HepG2 (cell line): Measurements from ENCODE around the gene ETF1. TPM values are rescaled to one million over a fixed set of nuclear protein-coding genes. Genes with fewer than 3 reads are reported as not detected.
A peak's percentile ranks its signal among the peaks of the same experiment; 100 is the strongest.

Experiments used
- ATAC-seq: fragments of 200-7000 bp; cut with Tn5 transposase; 3 replicates; pipeline ENCODE4 v1.9.1; 2020; ENCODE audit warnings: mild to moderate bottlenecking, moderate library complexity
- BruUV-seq: library from RNA; stranded (reverse); fragments of 400-500 nt; replicated peaks from 2 replicates; lab custom pipeline; 2021; lab: Mats Ljungman, UMichigan
- CTCF ChIA-PET: fragments of 300-600 bp; formaldehyde crosslinking; extraction: SDS; loops from one replicate; lab custom pipeline; 2021; ENCODE audit warnings: low total read pairs, inconsistent platforms, low intra/inter-chr PET ratio; lab: Yijun Ruan, JAX
- POLR2A ChIA-PET: fragments of 350-600 bp; sonication (Branson Sonifier 250); formaldehyde crosslinking; loops from one replicate; lab custom pipeline; 2020; ENCODE audit warnings: antibody characterized with exemption, inconsistent platforms; lab: Yijun Ruan, JAX
- DNase-seq: peaks from one replicate; pipeline ENCODE4 v3.0.0-alpha.2; 2015; ENCODE audit warnings: low spot score
- FAIRE-seq: peaks from 3 replicates; lab custom pipeline; 2011; peaks lifted over from hg19 to GRCh38; lab: Jason Lieb, UNC
- H2AFZ ChIP-seq: one replicate; pipeline ENCODE4 v1.6.1; 2011; ENCODE audit warnings: low read length, inconsistent platforms
- H3K27ac ChIP-seq: fragments of 300-600 bp; 3 replicates; pipeline ENCODE4 v1.8.0; 2011; ENCODE audit warnings: mixed run types, mild to moderate bottlenecking, mixed read lengths, low read length, inconsistent platforms; ENCODE audit not compliant: insufficient read depth; ENCODE audit errors: extremely low read length
- H3K27me3 ChIP-seq, 2 experiments: fragments of 200-600 bp in 1 of 2; 2 replicates in 1 of 2; 3 replicates in 1 of 2; pipeline versions ENCODE4 v1.6.0 to v1.8.0; 2011; ENCODE audit warnings: low read length in 2 of 2, mild to moderate bottlenecking in 2 of 2, moderate library complexity in 2 of 2, inconsistent platforms in 1 of 2; ENCODE audit not compliant: insufficient read depth in 2 of 2, control insufficient read depth in 1 of 2
- H3K36me3 ChIP-seq, 2 experiments: fragments of 200-600 bp in 1 of 2; replicated peaks in 1 of 2; 2 replicates in 1 of 2; 3 replicates in 1 of 2; pipeline versions ENCODE4 v1.5.1 to v1.8.0; 2011; ENCODE audit warnings: low read length in 2 of 2, inconsistent platforms in 1 of 2; ENCODE audit not compliant: insufficient read depth in 2 of 2, control insufficient read depth in 1 of 2
- H3K4me1 ChIP-seq: 2 replicates; pipeline ENCODE4 v1.5.1; 2012; ENCODE audit warnings: low read length, inconsistent platforms; ENCODE audit not compliant: insufficient read depth
- H3K4me2 ChIP-seq: 2 replicates; pipeline ENCODE4 v1.6.0; 2011; ENCODE audit warnings: low read depth, low read length, inconsistent platforms
- H3K4me3 ChIP-seq, 3 experiments: fragments of 200-600 bp in 1 of 3; sonication (generic), shearing (Covaris generic) in 1 of 3; replicated peaks in 1 of 3; 2 replicates each; pipeline ENCODE4 v1.5.1; 2011 to 2016; ENCODE audit warnings: low read length in 3 of 3, inconsistent platforms in 2 of 3, low read depth in 2 of 3, mild to moderate bottlenecking in 2 of 3, control low read depth in 1 of 3, mixed read lengths in 1 of 3; ENCODE audit not compliant: insufficient read depth in 1 of 3
- H3K79me2 ChIP-seq: one replicate; pipeline ENCODE4 v1.6.1; 2011; ENCODE audit warnings: low read length, inconsistent platforms; ENCODE audit not compliant: insufficient read depth
- H3K9ac ChIP-seq: 2 replicates; pipeline ENCODE4 v1.6.0; 2011; ENCODE audit warnings: mild to moderate bottlenecking, low read depth, low read length, inconsistent platforms; ENCODE audit not compliant: insufficient read depth
- H3K9me3 ChIP-seq: 2 replicates; pipeline ENCODE4 v1.5.1; 2012; ENCODE audit warnings: mild to moderate bottlenecking, low read length
- H4K20me1 ChIP-seq: 2 replicates; pipeline ENCODE4 v1.6.0; 2011; ENCODE audit warnings: inconsistent platforms, mild to moderate bottlenecking, low read length, moderate library complexity; ENCODE audit not compliant: insufficient read depth
- BRD4 ChIP-seq: sonication (generic); formaldehyde crosslinking; IDR thresholded peaks from 2 replicates; pipeline ENCODE4 v1.4.0; 2020; ENCODE audit warnings: missing genetic modification reagents
- KMT2B ChIP-seq: IDR thresholded peaks from 2 replicates; pipeline ENCODE4 v1.6.1; 2016; ENCODE audit warnings: missing genetic modification reagents, missing compliant biosample characterization
- RBM22 ChIP-seq: fragments of 200-400 bp; formaldehyde crosslinking; optimal IDR thresholded peaks from 2 replicates; pipeline ENCODE3; 2017; ENCODE audit warnings: mild to moderate bottlenecking, low read length, moderate library complexity
- TEAD2 ChIP-seq: sonication (generic); formaldehyde crosslinking; IDR thresholded peaks from 2 replicates; pipeline ENCODE4 v1.9.0; 2021; ENCODE audit warnings: missing genetic modification reagents
- ZBTB21 ChIP-seq: sonication (generic); formaldehyde crosslinking; IDR thresholded peaks from 2 replicates; pipeline ENCODE4 v1.4.0; 2020; ENCODE audit warnings: missing genetic modification reagents
- ZNF652 ChIP-seq: IDR thresholded peaks from 2 replicates; pipeline ENCODE4 v1.6.1; 2016; ENCODE audit warnings: low read depth, borderline replicate concordance
- ZNF672 ChIP-seq: sonication (generic); formaldehyde crosslinking; IDR thresholded peaks from 2 replicates; pipeline ENCODE4 v1.8.1; 2022; ENCODE audit warnings: missing genetic modification reagents
- WGBS: methylation state at CpG from one replicate; pipeline ENCODE4 v1.1.6; 2017; ENCODE audit warnings: low lambda C conversion rate; 5-methylcytosine and 5-hydroxymethylcytosine counted together
- in situ Hi-C: cut with HindIII; loops from 2 replicates; pipeline ENCODE4 v1.10.0; 2017; ENCODE audit warnings: low pct_unique_long_range_greater_than_20kb; ENCODE audit not compliant: extremely low pct_ligation_motif_present
- intact Hi-C: fragments of 100-400 bp; cut with micrococcal nuclease; formaldehyde crosslinking; loops from one replicate; pipeline ENCODE4 v1.10.0; 2022; ENCODE audit not compliant: unreplicated experiment
- polyA plus RNA-seq, 8 experiments: library from polyadenylated mRNA; depleted of rRNA in 3 of 8; stranded (reverse) in 7 of 8; unstranded in 1 of 8; fragments of >200 nt; fragmentation: Illumina TruSeq in 4 of 8; extraction: Trizol in 4 of 8; gene quantifications; 2 replicates each; pipeline versions ENCODE4 v1.2.1 to v1.2.3, GENCODE V29; 2011 to 2016; ENCODE audit warnings: low read depth in 4 of 8, missing spikeins in 1 of 8, mixed read lengths in 1 of 8; ENCODE audit not compliant: insufficient read depth in 1 of 8
- total RNA-seq, 5 experiments: library from RNA; depleted of rRNA; stranded (reverse); fragments of >200 nt; fragmentation: Illumina TruSeq; extraction: Trizol; gene quantifications; 2 replicates each; pipeline ENCODE4 v1.2.3, GENCODE V29; 2016; ENCODE audit warnings: low read depth in 1 of 5
- TF ChIP-seq, protein P1 (sequence below): sonication (generic); formaldehyde crosslinking; IDR thresholded peaks from 2 replicates; pipeline ENCODE4 v1.5.1; 2020; ENCODE audit warnings: mild to moderate bottlenecking, moderate library complexity, missing genetic modification reagents
- TF ChIP-seq, protein P2 (sequence below): IDR thresholded peaks from 2 replicates; pipeline ENCODE4 v1.6.1; 2016; ENCODE audit warnings: mild to moderate bottlenecking
- TF ChIP-seq, protein P3 (sequence below): sonication (generic); formaldehyde crosslinking; IDR thresholded peaks from 2 replicates; pipeline ENCODE4 v1.9.0; 2022; ENCODE audit warnings: missing genetic modification reagents, mild to moderate bottlenecking, borderline replicate concordance

Gene ETF1
- total and polyA plus RNA-seq, 2 of the 13 experiments (the other 11 are each of a cell fraction or from before 2014, with no cell fraction given), result 52.1 to 184 TPM

DNA sequence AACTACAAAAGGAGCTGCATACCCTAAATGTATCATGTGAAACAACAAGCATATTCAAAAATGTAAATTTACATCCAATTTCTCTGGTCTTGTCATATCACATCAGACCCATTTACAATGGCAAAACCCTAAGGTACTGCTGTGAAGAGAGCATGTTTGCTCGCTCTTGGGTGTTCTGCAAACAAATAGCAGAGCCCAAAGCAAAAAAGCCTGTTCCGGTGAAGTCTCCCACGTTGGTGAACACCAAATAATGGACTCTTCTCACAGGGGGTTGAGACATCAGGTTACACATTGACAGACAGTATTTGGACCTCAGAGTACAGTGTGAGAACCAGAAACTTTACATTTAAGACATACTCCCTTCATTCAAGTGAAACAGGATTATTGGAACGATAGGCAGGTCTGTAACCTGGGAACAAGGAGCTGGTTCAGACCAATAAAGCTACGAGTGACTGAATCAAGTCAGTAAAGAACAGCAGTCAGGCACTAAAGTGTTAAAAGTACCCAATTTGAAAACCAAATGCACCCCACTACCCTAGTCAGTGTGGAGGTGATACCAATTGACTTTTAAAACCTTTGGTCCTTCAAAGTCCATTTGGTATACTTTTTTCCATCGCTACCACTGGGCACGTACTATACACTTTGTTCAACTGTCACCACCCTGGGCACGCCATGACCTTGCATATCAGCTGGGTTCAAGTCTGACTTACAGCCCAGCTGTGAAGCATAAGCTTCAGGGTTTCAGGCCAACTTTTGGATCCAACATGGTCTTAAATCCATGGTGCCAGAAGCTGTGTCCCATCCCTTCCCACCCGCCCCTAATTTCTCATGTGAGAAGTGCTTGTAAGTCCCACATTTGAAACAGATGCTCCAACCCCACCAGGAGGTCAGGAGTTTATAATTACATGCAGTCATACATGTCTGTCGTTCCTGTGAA, 36.4 kb downstream of the ETF1 start (continued):
- TF ChIP-seq TEAD2 (CRISPR knock-in tag) (no peak), ZNF652 (CRISPR knock-in tag) (peak; percentile 78), BRD4 (CRISPR knock-in tag) (no peak), ZBTB21 (0 out of 2 replicates have a peak, but pooled peaks have one; percentile 36), KMT2B (CRISPR knock-in tag) (no peak)
- TF ChIP-seq, protein P1, sequence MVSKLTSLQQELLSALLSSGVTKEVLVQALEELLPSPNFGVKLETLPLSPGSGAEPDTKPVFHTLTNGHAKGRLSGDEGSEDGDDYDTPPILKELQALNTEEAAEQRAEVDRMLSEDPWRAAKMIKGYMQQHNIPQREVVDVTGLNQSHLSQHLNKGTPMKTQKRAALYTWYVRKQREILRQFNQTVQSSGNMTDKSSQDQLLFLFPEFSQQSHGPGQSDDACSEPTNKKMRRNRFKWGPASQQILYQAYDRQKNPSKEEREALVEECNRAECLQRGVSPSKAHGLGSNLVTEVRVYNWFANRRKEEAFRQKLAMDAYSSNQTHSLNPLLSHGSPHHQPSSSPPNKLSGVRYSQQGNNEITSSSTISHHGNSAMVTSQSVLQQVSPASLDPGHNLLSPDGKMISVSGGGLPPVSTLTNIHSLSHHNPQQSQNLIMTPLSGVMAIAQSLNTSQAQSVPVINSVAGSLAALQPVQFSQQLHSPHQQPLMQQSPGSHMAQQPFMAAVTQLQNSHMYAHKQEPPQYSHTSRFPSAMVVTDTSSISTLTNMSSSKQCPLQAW (CRISPR knock-in tag), result peak; percentile 96

DNA sequence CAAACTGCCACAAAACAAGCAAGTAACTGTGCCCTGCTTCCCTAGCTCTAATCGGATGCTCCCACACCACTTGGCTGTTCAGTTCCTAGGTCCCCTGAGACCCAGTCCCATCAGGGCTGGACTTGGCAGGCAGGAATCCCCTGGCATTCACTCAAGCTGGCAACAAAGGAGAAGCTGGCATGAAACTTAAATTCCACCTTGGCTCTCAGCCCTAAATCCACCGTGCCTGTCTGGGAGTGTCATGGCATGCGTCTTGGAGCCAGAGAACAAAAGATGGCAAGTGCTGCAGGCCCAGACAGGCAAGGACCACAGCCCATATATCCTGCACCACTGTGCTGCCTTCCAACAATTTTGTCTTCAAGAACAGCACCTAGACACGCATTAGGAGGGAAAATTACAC, 38.2 kb downstream of the ETF1 start:
- Histone ChIP-seq H3K79me2 (no peaks in the 10 kb centered on the region), H3K9me3 (no peaks in the 10 kb centered on the region), H2AFZ (no peak overlapping the region), H4K20me1 (no peaks in the 10 kb centered on the region), H3K9ac (no peak overlapping the region), H3K27me3 (no peaks in the 10 kb centered on the region), H3K27ac (no peak overlapping the region), H3K4me2 (no peak overlapping the region), H3K36me3 (peaks cover 7 to 14% of the 10 kb centered on the region in 2 experiments; a peak in 4 of 5 replicates), H3K4me3 (no peak overlapping the region), H3K4me1 (peaks cover 71% of the 10 kb centered on the region)
- intact Hi-C loops, result loop anchor here (5.0 kb wide), 1 partner anchor 38 kb away; the partner anchor contains the start of gene ETF1
- no peak for ATAC-seq
- ChIA-PET POLR2A (interaction anchor here (1.0 to 3.7 kb wide), 5 partner anchors 12 to 55 kb away, joined by 3 to 25 read pairs (median 4); partner anchors contain the start of gene EGR1), CTCF (interaction anchor here (2.1 kb wide), 1 partner anchor 41 kb away, joined by 29 read pairs; the partner anchor contains the start of gene EGR1)
- in situ Hi-C loops, result loop anchor here (5.0 to 10.0 kb wide), 2 partner anchors 37 to 60 kb away; partner anchors contain the start of gene EGR1
- 92% methylated on average over 4 of the region's 4 CpGs for WGBS
- BruUV-seq, result no TSS peak
- DNase-seq, result no peak
- FAIRE-seq, result no peak
- TF ChIP-seq RBM22, result peak; percentile 67
- TF ChIP-seq ZNF672 (CRISPR knock-in tag), result no peak
- TF ChIP-seq, protein P2, sequence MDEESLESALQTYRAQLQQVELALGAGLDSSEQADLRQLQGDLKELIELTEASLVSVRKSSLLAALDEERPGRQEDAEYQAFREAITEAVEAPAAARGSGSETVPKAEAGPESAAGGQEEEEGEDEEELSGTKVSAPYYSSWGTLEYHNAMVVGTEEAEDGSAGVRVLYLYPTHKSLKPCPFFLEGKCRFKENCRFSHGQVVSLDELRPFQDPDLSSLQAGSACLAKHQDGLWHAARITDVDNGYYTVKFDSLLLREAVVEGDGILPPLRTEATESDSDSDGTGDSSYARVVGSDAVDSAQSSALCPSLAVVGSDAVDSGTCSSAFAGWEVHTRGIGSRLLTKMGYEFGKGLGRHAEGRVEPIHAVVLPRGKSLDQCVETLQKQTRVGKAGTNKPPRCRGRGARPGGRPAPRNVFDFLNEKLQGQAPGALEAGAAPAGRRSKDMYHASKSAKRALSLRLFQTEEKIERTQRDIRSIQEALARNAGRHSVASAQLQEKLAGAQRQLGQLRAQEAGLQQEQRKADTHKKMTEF, result no peak
- TF ChIP-seq, protein P3, sequence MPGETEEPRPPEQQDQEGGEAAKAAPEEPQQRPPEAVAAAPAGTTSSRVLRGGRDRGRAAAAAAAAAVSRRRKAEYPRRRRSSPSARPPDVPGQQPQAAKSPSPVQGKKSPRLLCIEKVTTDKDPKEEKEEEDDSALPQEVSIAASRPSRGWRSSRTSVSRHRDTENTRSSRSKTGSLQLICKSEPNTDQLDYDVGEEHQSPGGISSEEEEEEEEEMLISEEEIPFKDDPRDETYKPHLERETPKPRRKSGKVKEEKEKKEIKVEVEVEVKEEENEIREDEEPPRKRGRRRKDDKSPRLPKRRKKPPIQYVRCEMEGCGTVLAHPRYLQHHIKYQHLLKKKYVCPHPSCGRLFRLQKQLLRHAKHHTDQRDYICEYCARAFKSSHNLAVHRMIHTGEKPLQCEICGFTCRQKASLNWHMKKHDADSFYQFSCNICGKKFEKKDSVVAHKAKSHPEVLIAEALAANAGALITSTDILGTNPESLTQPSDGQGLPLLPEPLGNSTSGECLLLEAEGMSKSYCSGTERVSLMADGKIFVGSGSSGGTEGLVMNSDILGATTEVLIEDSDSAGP (CRISPR knock-in tag), result no peak
